Effector CD8-positive, alpha-beta T cell (primary cell): ENCODE measurements around the gene TMTC4.
"Not testable (repeated sequence)": the region's sequence is repeated elsewhere in the genome, so short reads cannot be mapped to it uniquely, and the experiment has no call there.

Experiments used
- DNase-seq: peaks from one replicate; lab custom pipeline; 2025; lab: John Stamatoyannopoulos, UW

The TMTC4 gene

DNA sequence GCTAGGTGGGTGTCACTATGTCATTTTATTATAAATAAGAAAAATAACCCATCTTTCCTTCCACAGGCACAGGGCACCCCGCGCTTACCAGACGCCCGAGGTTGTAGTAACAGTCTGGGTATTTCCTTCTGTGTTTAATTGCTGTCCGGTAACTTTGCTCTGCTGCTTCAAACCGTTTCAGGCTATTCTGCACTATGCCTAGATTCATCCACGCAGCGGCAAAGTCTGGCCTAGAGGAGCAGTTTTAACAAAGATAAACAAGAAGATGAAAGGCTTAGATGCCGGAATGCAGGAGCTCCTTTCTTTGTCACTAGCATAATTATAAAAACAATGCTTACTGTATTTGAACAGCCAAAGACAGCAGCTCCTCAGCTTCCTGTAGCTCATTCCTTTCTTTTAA, 49.1 kb downstream of the TMTC4 start:
- DNase-seq: no peak

DNA sequence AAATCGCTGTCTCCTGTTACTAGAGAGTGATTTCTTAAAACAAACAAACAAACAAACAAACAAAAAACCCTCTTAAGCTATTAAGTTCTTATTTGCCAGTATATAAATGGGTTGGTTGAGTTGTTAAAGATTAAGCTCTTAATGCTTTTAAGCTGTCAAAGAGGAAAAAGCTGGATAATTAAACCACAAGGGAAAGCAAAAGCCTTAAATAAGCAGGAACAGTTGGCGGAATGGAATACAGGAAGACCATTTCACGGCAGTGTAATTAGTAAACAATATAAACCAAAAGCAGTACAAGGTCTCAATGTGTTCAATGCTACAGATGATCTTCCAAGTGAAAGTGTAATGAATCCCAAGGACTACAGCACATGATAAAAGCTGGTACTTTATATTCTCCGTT, 53.8 kb downstream of the TMTC4 start:
- DNase-seq: no peak

DNA sequence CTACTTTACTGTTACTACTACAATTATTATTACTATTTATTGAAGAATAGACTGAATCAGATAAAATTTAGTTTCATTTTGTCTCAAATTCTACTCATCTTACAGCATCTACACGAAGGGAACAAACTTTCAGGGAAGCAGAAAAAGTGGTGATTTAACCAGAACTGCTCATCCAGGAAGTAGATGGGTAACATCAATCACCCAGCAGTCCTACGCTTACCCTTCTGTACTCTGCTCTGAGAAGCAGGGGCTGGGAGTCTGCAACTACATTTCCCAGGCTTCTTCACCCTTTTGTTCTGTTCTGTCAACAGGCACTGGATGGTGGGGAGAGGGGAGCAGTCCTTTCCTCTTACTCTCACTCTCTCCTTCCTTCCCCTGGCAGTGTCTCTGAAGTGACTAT, 54.7 kb downstream of the TMTC4 start:
- no peak for DNase-seq

DNA sequence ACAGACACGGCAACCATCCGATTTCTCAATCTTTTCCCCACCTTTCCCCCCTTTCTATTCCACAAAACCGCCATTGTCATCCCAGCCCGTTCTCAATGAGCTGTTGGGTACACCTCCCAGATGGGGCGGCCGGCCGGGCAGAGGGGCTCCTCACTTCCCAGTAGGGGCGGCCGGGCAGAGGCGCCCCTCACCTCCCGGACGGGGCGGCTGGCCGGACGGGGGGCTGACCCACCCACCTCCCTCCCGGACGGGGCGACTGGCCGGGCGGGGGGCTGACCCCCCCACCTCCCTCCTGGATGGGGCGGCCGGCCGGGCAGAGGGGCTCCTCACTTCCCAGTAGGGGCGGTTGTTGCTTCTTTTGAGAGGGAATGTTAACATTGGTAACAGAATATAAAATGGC, 55.7 kb downstream of the TMTC4 start:
- DNase-seq: not testable (repeated sequence)

DNA sequence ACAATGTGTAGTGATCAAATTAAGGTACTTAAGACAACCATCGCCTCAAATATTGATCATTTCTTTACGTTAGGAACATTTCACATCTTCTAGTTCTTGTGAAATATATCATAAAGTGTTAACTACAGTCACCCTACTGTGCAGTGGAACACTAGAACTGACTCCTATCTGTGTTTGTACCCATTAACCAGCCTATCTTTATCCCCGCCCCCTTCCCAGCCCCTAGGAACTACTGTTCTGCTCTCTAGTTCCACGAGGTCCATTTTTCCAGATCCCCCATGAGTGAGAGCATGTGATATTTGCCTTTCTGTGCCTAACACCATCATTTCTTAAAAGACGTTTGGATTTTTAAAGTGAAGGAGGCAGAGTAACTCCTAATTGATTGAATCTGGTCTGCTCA, 61.6 kb downstream of the TMTC4 start:
- no peak for DNase-seq

DNA sequence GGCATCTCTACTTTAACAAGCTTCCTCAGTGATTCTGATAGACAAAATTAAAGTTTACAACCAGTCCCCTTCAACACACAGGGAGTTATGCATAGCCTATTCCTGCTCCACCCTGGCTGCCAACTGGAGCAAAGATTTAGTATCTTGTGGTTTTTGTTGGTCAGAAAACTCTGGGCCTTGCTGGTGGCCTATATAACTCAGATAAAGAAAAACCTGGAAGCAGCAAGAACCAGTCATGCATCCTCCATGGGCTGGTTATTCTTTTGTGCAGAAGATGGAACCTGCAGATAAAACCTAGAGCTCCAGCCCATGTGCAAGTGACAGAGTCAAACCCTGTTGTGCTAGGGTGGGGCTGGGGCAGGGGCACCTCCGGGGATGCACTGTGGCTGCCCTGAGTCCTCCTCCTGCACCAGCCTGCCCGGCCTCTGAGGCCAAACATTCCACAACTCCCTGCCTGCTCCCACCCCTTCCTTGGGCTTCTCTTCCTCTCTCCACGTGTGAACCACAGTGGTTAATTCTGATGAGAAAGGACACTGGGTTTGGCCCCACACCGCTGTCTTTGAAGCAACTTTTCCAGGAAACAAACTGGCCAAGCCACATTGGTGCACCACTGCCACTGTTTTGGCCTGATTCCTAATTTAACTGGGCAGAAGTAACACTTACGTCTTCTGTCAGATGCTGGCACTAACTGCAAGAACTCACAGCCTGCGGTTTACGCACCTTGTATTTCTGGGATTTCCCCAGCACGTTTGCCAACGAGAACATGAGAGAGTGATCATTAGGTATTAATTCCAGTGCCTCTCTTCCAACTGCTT, 62.7 kb downstream of the TMTC4 start:
- DNase-seq: no peak

DNA sequence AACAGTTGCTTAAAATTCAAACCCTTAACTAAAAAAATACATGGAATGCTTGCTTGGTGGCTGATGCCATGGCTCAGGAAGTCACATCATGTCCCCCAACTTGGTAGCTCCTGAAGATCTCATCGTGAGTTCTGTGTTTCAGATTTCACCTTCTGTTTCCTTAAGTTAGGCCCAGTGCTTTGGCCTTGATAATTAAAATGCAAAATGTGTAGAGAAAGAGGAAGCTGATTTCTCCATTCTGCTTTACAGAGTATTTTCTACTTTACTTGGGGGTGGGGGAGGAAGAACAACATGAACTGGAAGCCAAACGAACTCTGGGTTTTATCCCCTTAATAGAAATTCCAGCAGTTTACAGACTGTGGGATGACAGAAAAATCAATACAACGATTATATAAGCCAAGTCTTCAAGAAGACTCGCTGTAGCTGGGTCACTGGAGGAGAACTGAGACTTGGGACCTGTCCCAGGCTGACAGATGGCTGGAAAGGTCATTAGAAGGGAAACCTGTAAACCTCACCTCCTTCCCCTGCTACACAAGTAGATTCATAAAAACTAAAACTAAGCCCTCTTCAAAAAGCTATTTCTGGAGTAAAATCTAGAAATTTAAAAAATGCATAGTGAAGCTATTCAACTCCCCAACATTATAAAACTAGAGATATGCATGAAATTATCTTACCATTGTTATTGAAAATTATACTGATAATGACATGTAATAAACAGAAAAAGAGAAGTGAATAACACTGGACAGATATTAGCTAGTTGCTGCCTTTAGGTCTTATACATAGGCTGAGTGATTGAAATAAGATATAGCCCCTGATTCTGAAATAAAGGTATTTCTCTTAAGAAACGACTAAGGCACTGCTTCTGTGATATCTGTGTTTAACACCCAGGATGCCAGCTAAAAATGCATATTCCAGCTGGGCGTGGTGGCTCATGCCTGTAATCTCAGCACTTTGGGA, 63.9 kb downstream of the TMTC4 start:
- DNase-seq: no peak

DNA sequence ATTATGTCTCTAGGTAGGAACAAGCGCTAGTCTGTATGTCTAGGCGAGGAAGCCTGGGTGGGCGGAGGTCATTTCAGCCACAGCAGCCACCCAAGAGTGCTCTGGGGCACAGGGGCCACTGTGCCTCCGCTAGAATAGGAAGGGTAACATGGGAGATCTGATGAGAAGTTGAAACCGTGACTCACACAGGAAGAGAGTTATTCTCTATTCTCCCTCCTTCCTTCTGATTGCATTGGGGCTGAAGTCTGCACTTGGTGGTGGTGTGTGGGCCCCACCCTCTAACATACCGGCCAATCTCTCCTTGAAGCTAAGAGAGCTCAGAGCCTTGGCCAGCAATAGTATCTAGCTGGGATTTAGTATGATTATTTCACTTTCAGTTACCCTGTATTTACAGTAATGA, 65.7 kb downstream of the TMTC4 start:
- no peak for DNase-seq

DNA sequence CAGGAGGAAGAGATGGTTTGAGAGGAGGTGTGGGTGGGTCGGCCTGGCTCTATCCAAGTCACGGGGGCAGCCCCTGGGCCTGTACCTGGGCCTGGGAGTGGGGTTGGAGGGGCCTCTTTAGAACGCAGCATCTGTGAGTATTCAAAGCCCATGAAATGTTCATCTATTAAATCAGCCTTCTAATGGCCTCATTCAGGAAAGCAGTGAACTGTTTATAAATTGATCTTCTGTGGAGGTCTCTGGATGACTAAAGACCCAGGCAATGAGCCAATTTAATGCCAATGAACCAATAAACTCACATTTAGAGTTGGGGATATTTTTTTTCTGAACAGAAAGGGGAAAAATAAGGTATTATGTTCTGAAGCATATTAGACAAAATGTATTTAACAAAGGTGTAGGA, 66.1 kb downstream of the TMTC4 start:
- no peak for DNase-seq

DNA sequence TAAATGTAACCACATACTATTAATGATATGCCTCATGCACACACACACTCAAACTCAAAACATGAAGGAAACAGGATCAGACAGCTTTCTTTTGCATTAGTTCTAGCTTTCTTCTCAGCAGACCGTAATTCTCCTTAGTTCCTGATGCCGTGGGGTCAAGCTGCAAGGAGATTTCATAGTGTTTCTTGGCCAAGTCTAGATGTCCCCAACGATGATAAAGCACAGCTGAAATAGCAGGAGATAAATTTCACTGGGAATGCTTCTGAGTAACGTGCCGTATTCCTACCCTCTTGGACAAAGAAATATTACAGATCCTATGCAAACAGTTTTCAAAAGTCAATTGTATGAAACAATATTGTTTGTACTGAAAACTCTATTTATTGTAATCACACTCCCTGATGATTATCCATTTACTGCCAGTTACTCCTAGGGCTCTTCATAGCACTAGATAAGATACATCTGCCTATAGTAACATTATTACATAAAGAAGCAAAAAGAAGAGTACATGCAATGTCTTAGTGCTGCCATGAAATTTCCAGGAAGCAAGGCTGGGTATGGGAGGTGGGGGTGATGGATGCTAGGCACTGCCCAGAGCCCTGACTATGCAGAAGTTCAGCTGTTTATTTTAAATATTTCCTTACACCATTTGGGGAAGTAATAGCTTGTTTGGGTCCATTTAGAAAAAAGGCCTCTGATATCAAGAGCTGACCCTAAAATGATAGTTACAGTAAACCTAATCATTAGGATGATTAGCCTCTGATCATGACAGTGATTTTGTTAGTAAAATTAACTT, 69.5 kb downstream of the TMTC4 start:
- no peak for DNase-seq

DNA sequence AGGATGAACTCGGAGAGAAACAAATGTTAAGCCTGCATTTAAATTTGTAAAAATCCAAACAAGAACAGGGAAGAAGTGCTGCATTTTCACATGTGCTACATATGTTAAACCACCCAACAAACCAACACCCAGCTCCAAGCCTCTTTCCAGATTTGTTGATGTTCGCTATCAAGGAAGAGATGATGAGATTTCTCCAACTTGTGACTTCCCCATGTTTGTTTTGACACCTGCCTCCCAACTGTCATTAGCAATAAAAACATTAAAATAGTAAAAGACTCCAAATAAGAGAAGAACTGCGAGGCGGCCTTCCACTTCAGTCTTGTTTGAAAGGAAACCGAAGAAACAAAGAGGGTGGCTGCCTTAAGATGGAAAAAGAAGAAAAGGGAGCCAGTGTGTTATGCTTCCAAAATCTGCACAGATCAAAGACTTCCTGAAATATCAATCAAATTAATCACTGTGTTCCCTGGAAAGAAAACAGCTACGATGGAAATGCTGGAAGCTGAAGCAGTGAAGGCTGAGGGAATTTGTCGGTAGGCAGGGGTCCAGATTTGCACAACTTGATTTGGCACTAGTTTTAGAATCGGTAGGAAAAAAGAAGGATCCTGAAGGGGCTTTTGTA, 72.0 kb downstream of the TMTC4 start:
- no peak for DNase-seq

DNA sequence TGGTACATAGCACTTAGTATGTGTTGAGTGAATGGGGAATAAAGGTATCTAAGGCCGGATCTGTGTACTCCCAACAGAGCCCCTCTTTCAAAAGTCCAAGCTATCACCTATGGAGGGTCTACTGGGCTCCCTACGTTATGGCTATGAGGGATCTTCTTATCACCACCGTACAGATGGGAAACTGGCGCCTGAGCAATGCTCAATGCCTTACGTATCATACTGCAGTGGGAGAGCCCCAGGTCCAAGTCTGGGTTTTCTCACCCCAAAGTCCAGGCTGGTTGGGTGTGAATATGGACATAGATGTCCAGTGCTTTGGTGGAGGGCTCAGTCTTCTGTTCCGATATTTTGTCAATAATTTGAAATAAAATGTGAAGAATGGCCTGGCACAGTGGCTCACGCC, 72.9 kb downstream of the TMTC4 start:
- no peak for DNase-seq

DNA sequence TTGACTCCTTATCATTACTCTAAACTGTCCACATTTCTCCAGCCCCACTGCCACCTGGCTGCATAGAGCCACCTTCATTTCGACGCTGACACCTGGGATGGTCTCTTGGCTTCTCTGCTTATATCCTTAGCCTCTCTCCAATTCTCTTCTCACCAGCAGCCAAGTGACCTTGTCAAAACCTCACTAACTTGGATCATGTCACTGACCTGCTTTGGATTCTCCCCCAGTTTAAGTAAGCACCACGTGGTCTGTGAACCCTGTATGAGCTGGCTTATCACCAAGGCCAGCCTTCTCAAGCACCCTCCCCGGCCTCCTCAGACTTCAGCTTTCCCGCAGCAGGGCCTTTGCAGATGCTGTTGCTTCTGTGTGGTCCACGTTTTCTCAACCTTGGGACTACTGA, 73.7 kb downstream of the TMTC4 start:
- no peak for DNase-seq

DNA sequence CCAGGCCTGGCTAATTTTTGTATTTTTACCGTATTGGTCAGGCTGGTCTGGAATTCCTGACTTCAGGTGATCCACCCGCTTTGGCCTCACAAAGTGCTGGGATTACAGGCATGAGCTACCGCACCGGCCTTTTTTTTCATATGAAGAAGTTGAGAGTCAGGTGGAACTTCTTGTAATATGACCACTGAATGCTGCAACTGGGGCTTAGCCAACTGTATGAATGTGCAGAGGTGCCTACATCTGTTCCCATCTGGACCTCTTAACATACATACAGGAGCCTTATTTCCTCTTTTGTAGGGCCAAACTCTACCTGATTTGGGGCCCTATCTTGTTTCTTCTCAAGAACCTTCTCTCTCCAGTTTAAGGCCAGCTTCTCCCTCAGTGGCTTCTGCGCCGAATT, 74.1 kb downstream of the TMTC4 start:
- DNase-seq: no peak

DNA sequence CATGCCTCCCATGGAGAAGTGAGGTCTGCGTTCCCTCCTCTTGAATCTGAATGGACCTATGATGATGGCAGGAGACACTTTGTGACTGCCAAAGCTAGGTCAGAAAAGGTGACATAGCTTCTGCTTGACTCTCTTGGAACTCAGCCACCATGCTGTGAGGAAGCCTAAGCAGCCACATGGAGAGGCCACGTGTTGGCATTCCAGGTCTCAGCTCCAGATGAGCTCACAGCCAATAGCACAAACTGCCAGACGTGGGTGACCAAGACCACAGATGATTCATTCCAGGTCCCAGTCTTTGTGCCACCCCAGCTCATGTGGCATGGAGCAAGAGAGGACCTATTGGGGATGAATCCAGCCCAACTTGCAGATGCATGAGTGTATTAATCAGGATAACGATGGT, 77.3 kb downstream of the TMTC4 start:
- no peak for DNase-seq

DNA sequence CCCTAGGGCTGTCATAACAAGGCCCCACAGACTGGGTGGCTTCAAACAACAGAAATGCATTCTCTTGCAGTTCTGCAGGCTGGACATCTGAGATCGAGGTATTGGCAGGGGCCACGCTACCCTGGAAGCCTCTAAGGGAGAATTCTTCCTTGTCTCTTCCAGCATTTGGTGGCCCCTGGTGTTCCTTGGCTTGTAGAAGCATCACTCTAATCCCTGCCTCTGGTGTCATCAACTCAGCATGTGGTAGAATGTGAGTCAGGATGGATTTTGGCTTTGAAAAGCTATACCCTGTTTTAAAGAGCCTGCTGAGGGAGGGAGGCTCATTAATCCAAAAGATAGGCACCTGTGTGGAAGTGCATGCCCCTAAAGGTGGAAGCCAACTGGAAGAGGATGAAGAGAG, 78.1 kb downstream of the TMTC4 start:
- no peak for DNase-seq

DNA sequence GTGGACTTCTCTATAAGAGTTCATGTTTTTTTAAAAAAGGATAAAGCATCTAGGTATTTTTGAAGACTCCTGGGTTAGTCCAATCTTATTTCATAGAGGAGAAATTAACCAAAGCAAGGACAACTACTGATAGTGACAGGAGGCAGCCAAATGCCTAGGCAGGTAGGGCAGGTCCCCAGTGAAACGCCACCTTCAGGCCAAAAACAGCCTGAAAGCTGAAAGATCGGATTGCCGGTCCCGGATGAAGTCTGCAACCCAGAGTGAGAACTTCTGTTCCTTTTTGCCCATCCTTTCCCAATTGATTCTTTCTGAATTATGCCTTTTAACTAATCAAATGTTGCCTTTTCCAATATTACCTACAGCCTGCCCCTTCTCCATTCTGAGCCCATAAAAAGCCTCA, 79.9 kb downstream of the TMTC4 start:
- DNase-seq: no peak

DNA sequence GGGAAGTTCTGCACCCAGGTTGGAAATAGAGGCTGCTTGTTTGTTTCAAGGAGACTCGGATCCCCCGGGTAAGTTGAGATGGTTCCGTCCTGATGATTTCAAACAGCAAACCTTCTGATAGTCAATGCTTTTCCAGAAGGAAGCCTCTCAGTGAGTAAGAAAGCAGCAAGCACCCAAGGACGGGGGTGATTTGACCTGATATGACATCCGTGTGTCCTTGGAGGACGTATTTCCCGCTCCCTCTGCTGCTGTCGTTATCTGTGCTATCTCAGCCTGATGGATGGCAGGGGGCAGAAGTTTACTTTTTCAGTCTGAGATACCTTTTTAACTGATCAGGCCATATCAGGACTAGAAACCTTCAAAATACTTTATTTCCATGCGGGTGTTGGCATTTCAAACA, 80.3 kb downstream of the TMTC4 start:
- DNase-seq: no peak

DNA sequence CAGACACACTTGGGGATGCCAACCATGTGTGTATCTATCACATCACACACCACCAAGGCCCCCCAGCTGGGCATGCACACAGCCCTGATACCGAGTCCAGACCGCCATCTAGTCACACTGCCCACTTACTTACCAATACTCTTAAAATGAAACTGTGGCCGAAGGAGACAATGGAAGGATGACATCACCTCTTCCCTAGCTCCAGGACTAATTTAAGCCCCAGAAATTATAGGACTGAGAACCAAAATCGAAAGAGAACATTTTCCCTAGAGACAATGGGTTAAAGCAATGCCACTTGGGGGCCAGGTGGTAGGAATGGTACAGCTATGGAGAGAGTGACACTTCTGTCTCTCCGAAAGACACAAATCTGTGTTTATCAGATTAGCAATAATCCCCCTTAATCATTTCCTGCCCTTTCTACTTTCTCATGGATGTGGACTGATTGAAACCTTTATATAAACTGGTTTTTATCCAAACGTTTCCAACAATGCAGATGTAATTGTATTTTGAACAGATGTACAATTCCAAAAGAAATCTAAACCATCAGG, 85.3 kb downstream of the TMTC4 start:
- DNase-seq: no peak

DNA sequence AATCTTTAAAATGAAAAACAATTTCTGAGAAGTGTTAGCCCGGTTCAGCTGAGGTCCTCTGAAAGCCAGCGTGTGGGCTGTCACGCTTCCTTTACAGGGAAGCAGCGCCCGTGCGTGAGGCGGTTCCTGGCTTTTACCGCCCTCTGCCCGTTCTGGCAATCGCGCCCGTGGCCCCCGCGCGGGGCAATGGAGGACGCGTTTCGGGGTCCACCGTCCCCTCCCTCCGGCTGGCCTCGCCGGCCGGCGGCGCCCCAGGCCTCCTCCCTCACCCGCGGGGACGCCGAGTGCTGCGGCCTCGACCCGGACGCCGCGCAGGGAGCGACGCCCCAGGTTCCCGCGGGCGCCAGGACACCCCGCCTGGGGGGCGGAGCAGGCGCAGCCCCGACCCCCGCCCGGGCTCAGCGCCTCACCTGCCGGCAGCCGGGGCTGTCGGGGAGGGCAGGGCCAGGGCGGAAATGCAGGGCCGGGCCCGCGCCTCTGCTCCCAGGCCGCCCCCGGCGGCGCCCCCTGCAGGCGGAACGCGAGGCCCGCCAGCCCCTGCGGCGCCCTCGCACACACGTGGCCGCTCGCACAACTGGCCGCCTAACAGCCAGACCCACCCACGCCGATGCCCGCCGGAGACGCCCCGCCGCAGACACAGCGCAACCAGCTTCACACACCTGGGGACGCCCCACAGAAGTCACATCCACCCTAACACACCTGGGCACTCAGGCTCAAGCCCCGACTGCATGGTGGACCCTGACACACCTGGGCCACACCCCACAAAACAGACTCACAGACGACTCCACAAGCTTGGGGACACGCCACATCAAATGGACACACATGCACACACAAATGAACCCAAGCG, 86.0 kb downstream of the TMTC4 start, which contains the start of gene GGACT:
Gene GGACT, minus strand, starts transcription at position 459 of the 847 bp plus-strand sequence. CDS start 56,198 bp downstream, outside the sequence.
- peak; percentile 67 for DNase-seq
